Thymus (tissue), 11 donors: ENCODE data around the gene B3GALT5. TPM values are rescaled to one million over a fixed set of nuclear protein-coding genes. Genes with fewer than 3 reads are reported as not detected.
A peak's percentile ranks its signal among the peaks of the same experiment; 100 is the strongest.

ENCODE experiments used
- DNase-seq, 9 donors: peaks; one replicate each; pipeline ENCODE4 v3.0.0-alpha.2; 2013; ENCODE audit warnings: low spot score in 9 of 9, low read depth in 6 of 9, missing footprints in 1 of 9
- H3K27ac ChIP-seq, 2 donors: one replicate each; pipeline ENCODE4 v1.5.1; 2013; ENCODE audit warnings: control low read depth in 1 of 2, low read depth in 1 of 2, low read length in 1 of 2, mild to moderate bottlenecking in 1 of 2, moderate library complexity in 1 of 2
- H3K27me3 ChIP-seq, 2 donors: one replicate each; pipeline ENCODE4 v1.5.1; 2013; ENCODE audit warnings: low read length in 1 of 2; ENCODE audit not compliant: control insufficient read depth in 2 of 2, insufficient read depth in 1 of 2
- H3K36me3 ChIP-seq, 2 donors: one replicate each; pipeline ENCODE4 v1.5.1; 2013; ENCODE audit warnings: low read length in 1 of 2, mild to moderate bottlenecking in 1 of 2, moderate library complexity in 1 of 2; ENCODE audit not compliant: control insufficient read depth in 2 of 2, insufficient read depth in 2 of 2
- H3K4me1 ChIP-seq, 2 donors: one replicate each; pipeline ENCODE4 v1.5.1; 2013; ENCODE audit warnings: low read length in 2 of 2; ENCODE audit not compliant: control insufficient read depth in 2 of 2, insufficient read depth in 2 of 2
- H3K4me3 ChIP-seq, 2 donors: one replicate each; pipeline ENCODE4 v1.5.1; 2013; ENCODE audit warnings: low read length in 2 of 2, control low read depth in 1 of 2, mild to moderate bottlenecking in 1 of 2
- H3K9me3 ChIP-seq, 2 donors: one replicate each; pipeline ENCODE4 v1.5.1; 2013; ENCODE audit warnings: low read length in 1 of 2, mild to moderate bottlenecking in 1 of 2; ENCODE audit not compliant: control insufficient read depth in 2 of 2, insufficient read depth in 1 of 2
- WGBS: extraction: QIAGEN DNeasy Blood & Tissue Kit; methylation state at CpG from one replicate; pipeline ENCODE4 v1.1.7; 2013; 5-methylcytosine and 5-hydroxymethylcytosine counted together
- polyA plus RNA-seq: library from polyadenylated mRNA; stranded (reverse); fragments of 200-250 nt; gene quantifications from one replicate; pipeline ENCODE4 v1.2.3, GENCODE V29; 2013
- total RNA-seq: library from RNA; stranded (reverse); fragments of 120-200 nt; gene quantifications from one replicate; pipeline ENCODE4 v1.2.4, GENCODE V29; 2013
- donor health status: healthy.

The B3GALT5 gene
- total and polyA plus RNA-seq, 2 donors = 0.80 to 1.4 TPM

DNA sequence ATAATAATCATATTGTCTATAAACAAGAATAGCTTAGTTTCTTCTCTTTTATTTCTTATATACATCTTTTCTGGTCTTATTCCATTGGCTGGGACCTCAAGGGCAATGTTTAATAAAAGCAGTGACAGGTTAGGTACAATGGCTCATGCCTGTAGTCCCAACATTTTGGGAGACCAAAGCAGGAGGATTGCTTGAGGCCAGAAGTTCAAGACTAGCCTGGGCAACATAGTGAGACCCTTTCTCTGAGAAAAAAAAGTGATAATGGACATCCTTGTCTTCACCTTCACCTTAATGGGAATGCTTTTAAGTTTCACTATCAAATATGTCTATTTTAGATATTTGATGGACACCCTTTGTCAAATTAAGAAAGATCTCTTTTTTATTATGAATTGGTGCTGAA is 8.1 kb downstream of the B3GALT5 start:
- Histone ChIP-seq H3K4me3 (no peak overlapping the region), H3K27ac (no peak overlapping the region), H3K36me3 (no peaks in the 10 kb centered on the region), H3K4me1 (no peaks in the 10 kb centered on the region), H3K9me3 (no peaks in the 10 kb centered on the region), H3K27me3 (no peaks in the 10 kb centered on the region)
- no peak for DNase-seq

DNA sequence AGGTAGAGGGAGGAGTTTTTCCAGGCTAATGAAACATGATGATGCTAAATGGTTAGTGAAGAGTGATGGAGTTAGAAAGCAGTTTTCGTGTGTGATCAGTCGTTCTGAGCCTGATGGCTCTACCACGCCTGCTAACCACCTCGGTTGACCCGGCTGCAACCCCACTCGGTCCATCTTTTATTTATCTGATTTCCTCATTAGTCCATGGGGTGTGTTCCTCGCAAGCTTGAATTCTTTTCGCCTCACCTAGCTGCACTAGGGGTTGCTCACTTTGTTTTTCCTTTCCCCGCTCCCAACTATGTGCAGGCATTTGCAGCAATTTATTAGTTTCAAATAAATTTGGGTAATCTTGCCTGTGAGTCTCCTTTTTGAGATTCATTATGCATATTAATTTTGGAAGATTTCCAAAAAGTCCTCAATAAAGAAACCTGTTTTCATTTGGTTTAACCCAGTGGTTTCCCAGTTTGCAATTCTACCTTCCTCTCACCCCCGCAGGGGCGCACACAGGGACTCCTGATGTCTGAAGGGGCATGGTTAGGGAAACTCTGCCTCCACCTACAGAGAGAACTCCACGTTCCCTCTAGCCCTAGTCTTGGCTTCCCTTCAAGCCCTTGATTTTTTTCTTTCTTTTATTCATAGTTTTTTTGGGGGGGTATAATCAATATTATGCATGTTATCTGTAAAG is 12.6 kb downstream of the B3GALT5 start:
- no peaks in the 10 kb centered on the region for H3K27me3 ChIP-seq
- H3K4me3 ChIP-seq = no peak overlapping the region
- no peaks in the 10 kb centered on the region for H3K9me3 ChIP-seq
- DNase-seq = no peak
- no peak overlapping the region for H3K27ac ChIP-seq
- no peaks in the 10 kb centered on the region for H3K4me1 ChIP-seq
- H3K36me3 ChIP-seq = no peaks in the 10 kb centered on the region
- WGBS = 90% methylated on average over 12 of the region's 12 CpGs

DNA sequence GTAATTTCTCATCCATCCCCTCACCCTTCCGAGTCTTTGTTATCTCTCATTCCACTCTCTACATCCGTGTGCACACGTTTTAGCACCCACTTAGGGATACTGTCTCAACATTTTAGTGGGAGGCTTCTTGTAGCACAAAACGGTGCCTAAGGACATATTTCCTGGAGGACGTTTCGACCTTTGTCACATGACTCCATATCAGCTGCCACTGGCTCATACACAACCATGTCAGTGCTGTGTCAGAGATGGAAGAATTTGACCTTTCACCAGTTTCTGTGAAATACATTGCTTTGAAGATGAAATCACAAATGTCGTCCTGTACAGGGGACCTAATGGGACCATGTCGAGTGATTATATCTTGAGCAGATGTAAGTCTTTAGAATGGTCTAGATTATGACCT is 15.6 kb downstream of the B3GALT5 start:
- Histone ChIP-seq H3K9me3 (no peaks in the 10 kb centered on the region), H3K27ac (no peak overlapping the region), H3K4me3 (no peak overlapping the region), H3K36me3 (no peaks in the 10 kb centered on the region), H3K27me3 (no peaks in the 10 kb centered on the region), H3K4me1 (no peaks in the 10 kb centered on the region)
- DNase-seq = no peak
- WGBS = 91% methylated on average over 8 of the region's 8 CpGs

DNA sequence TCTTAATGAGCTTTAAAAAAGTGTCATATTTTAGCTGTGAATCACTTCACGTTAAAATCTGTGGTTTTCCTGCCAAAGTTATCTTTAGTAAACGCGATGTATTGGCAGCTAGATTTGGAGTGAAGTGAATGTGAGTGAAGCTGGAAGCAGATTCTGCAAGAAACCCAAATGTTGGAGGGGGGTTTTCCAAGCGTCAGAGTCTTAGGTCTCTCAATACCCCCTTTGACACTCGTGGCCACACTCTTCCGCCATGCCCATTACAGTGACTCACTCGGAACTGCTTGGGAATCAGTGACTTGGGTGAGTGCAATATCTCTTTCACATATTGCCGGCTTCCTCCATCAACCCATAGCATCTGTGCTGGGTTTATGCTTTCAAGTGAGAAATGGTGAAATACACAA is 17.5 kb downstream of the B3GALT5 start:
- DNase-seq = no peak
- no peaks in the 10 kb centered on the region for H3K4me1 ChIP-seq
- H3K4me3 ChIP-seq = no peak overlapping the region
- H3K27me3 ChIP-seq = no peaks in the 10 kb centered on the region
- no peaks in the 10 kb centered on the region for H3K9me3 ChIP-seq
- H3K27ac ChIP-seq = no peak overlapping the region
- 78% methylated on average over 8 of the region's 8 CpGs for WGBS
- no peaks in the 10 kb centered on the region for H3K36me3 ChIP-seq

DNA sequence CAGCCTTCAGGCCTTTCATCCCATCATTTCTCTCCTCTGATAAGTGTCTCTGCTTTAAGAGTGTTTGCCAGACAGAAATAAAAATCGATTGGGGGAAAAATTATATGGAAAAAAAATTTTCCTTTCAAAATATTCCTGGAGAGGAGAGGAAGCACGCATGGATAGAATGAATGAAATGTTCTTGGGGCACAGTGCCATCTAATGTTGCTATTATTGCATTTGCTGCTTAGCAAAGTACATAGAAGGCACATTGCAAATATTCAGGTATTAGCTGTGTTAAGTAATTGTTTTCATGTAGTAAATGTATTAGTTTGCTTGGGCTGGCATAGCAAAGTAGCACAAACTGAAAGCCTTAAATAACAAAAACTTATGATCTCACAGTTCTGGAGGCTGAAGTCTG is 18.1 kb downstream of the B3GALT5 start:
- H3K27ac ChIP-seq = no peak overlapping the region
- H3K9me3 ChIP-seq = no peaks in the 10 kb centered on the region
- no peak overlapping the region for H3K4me3 ChIP-seq
- 86% methylated on average over 2 of the region's 2 CpGs for WGBS
- DNase-seq = no peak
- no peaks in the 10 kb centered on the region for H3K27me3 ChIP-seq
- no peaks in the 10 kb centered on the region for H3K36me3 ChIP-seq
- no peaks in the 10 kb centered on the region for H3K4me1 ChIP-seq

DNA sequence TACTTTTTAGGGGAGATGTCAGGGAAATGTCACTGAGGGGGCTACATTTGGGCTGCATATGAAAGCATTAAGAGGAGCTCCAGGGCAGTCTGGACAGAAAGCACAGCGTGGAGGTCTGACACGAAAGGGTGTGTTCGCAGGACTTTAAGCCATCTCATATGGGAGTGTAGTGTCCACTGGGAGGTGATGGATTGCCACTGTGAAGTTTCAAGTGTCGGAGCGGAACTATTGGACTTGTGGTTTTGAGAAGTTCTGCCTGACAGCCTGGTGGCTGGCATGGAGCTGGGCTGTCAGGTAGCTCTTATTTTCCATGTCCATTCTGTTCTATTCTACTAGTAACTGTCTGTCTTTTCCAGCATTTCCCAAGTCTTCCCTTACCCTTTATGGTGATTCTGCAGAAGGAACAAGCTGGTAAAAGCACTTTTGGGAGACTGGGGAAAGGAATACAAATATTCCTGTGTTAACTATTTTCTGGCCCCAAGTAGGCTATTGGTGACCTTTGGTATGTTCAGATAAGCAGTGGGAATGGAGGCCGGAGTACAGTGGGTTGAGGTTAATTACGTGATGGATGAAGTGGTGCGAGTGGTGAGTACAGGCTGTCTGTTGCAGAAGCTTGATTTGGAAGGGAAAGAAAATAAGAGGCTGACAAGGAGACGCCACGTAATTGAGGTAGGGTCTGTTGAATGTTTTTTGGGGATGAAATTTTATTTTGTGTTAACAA is 19.3 kb downstream of the B3GALT5 start:
- no peaks in the 10 kb centered on the region for H3K9me3 ChIP-seq
- H3K27ac ChIP-seq = no peak overlapping the region
- 95% methylated on average over 10 of the region's 10 CpGs for WGBS
- DNase-seq = no peak
- no peaks in the 10 kb centered on the region for H3K36me3 ChIP-seq
- H3K4me1 ChIP-seq = no peaks in the 10 kb centered on the region
- H3K4me3 ChIP-seq = no peak overlapping the region
- H3K27me3 ChIP-seq = no peaks in the 10 kb centered on the region

DNA sequence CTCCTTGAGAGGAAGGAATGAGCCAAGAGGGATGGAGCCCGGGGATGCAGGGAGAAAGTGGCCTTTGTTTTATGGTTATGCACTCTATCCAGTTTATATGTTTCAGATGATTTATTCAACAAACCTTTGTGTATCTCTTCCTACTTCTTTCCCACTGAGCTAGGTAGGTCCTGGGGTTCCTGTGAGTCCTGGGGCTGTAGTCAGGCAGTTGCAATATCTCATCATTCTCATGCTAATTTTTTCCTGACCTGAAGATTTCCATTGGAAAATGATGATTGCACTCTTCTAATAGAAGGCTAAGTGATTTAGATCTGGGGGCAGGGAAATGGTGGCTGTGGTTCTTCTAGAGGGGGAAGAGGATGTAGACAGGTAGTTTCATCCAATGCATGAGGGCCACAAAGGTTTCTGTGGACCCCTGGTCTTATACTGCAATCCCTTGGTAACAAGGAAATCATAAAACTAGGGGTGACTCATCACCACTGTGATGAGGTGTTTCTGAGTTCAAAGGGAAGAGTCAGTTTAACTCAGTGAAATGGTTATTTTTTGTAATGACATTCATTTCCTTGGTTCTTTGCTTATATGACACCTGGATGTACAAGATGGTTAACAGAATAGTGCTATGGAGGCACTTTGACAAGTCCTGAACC is 20.2 kb downstream of the B3GALT5 start:
- DNase-seq = no peak
- Histone ChIP-seq H3K9me3 (no peaks in the 10 kb centered on the region), H3K4me3 (no peak overlapping the region), H3K27ac (peak overlapping the region in 1 of 2 donors; percentile 18), H3K27me3 (no peaks in the 10 kb centered on the region), H3K4me1 (peaks cover 0 to under 1% of the 10 kb centered on the region in 2 donors), H3K36me3 (no peaks in the 10 kb centered on the region)
- WGBS = 89% methylated on average over 1 of the region's 1 CpG

DNA sequence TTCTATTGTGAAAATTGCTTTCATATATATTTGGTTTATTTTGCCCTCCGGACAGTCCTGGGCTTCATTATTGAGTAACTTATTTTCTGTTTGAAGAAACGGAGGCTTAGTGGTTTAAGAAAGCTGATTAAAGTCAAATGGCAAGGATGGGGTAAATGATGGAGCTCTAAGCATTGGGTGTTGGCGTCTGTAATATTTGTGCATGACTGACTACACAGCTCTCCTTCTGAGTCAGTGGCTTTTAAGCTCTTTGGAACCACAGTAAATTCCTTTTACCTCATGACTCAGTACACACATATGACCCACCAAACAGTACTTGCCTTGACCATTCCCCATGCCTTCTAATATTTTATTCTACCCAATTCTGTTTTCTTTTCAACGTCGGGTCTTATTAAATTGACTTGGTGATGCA is 21.0 kb downstream of the B3GALT5 start:
- WGBS = 95% methylated on average over 5 of the region's 5 CpGs
- peaks cover 0 to 4% of the 10 kb centered on the region in 2 donors for H3K4me1 ChIP-seq
- no peak overlapping the region for H3K4me3 ChIP-seq

DNA sequence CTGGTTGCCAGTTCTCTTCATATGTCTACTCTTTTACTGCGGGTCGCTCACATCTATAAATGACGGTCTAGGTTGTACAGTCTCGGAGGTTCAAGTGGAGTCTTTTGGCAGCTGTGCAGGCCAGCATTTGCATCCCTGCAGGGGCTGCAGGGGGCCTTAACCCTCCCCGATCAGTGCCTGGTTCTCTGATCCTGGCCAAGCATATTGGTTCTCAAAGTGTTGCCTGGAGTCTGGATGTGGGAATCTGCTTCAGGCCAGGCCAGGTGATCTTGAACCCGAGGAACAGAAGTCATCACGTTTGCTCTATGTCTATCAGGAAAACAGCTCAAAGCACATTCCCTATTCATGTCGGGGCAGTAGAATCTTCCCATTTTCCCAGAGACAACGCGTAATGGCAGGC is 21.8 kb downstream of the B3GALT5 start:
- Histone ChIP-seq H3K4me3 (no peak overlapping the region), H3K27ac (no peak overlapping the region), H3K9me3 (no peaks in the 10 kb centered on the region), H3K27me3 (no peaks in the 10 kb centered on the region), H3K36me3 (no peaks in the 10 kb centered on the region), H3K4me1 (peaks cover 0 to 4% of the 10 kb centered on the region in 2 donors)
- 96% methylated on average over 10 of the region's 10 CpGs for WGBS
- DNase-seq = no peak

More for the DNA sequence above, 21.0 kb downstream of the B3GALT5 start:
- Histone ChIP-seq H3K27me3 (no peaks in the 10 kb centered on the region), H3K36me3 (no peaks in the 10 kb centered on the region), H3K9me3 (no peaks in the 10 kb centered on the region), H3K27ac (no peak overlapping the region)
- no peak for DNase-seq
